GM13977 (cell line): ENCODE data around the gene ANKS1A.

Experiments used
- DNase-seq: peaks from one replicate; pipeline ENCODE4 v3.0.0; 2012; ENCODE audit warnings: low spot score
- CTCF ChIP-seq: IDR thresholded peaks from 2 replicates; pipeline ENCODE4 v1.5.1; 2012; ENCODE audit warnings: mild to moderate bottlenecking, control low read depth; ENCODE audit not compliant: insufficient read depth; ENCODE audit errors: extremely low read depth, missing control alignments
- in situ Hi-C: fragments of 300-500 bp; cut with MboI; formaldehyde crosslinking; loops from one replicate; pipeline ENCODE4 v1.12.0; 2022; ENCODE audit warnings: low sequenced_read_pairs, low pct_unique_long_range_greater_than_20kb, mixed read lengths, inconsistent platforms; ENCODE audit not compliant: unreplicated experiment

Gene ANKS1A

GRCh38 chr6:35034411-35035191 is 145.5 kb downstream of the ANKS1A start:
- no peak for DNase-seq
- in situ Hi-C loops, result no loop called here
- no peak for TF ChIP-seq CTCF

GRCh38 chr6:35035481-35036030 is 146.5 kb downstream of the ANKS1A start:
- in situ Hi-C loops, result no loop called here
- no peak for DNase-seq

GRCh38 chr6:35036059-35036827 is 147.2 kb downstream of the ANKS1A start:
- no peak for DNase-seq
- no peak for TF ChIP-seq CTCF
- in situ Hi-C loops, result no loop called here

More at GRCh38 chr6:35035481-35036030, 146.5 kb downstream of the ANKS1A start:
- TF ChIP-seq CTCF, result no peak

GRCh38 chr6:35036828-35037663 is 148.0 kb downstream of the ANKS1A start:
- TF ChIP-seq CTCF, result no peak
- in situ Hi-C loops, result no loop called here
- DNase-seq, result no peak

- no peak for TF ChIP-seq CTCF
Observed at GRCh38 chr6:35037664-35038038, 148.6 kb downstream of the ANKS1A start.

GRCh38 chr6:35038076-35038475 is 149.0 kb downstream of the ANKS1A start:
- DNase-seq, result no peak
- TF ChIP-seq CTCF, result no peak
- in situ Hi-C loops, result no loop called here

More at GRCh38 chr6:35037664-35038038, 148.6 kb downstream of the ANKS1A start:
- in situ Hi-C loops, result no loop called here
- DNase-seq, result no peak
